ENCODE results near the gene NDUFS1. TPM values are rescaled to one million over a fixed set of nuclear protein-coding genes. Genes with fewer than 3 reads are reported as not detected.
A peak's percentile ranks its signal among the peaks of the same experiment; 100 is the strongest.
"Not testable (repeated sequence)": the region's sequence is repeated elsewhere in the genome, so short reads cannot be mapped to it uniquely, and the experiment has no call there.

The NDUFS1 gene
- total RNA-seq (2021; ENCODE audit: unreplicated experiment), result 106 TPM
- polyA plus RNA-seq (2012; ENCODE audit: insufficient read length), result 68.3 TPM
- Bru-seq, nascent RNA, result percentile 83 among the genes with signal in this experiment
- percentile 87 among the genes with signal in this experiment for BruChase-seq, experiment 1, labeled RNA remaining after a 2-hour chase
- BruChase-seq, experiment 2, labeled RNA remaining after a 6-hour chase, result percentile 94 among the genes with signal in this experiment
- long read RNA-seq, full-length matches to known transcripts, result 173 of 200 reads
- long read RNA-seq, partial matches to known transcripts, result 7 of 200 reads
- long read RNA-seq, other reads (novel, unspliced or antisense), result 20 of 200 reads

DNA sequence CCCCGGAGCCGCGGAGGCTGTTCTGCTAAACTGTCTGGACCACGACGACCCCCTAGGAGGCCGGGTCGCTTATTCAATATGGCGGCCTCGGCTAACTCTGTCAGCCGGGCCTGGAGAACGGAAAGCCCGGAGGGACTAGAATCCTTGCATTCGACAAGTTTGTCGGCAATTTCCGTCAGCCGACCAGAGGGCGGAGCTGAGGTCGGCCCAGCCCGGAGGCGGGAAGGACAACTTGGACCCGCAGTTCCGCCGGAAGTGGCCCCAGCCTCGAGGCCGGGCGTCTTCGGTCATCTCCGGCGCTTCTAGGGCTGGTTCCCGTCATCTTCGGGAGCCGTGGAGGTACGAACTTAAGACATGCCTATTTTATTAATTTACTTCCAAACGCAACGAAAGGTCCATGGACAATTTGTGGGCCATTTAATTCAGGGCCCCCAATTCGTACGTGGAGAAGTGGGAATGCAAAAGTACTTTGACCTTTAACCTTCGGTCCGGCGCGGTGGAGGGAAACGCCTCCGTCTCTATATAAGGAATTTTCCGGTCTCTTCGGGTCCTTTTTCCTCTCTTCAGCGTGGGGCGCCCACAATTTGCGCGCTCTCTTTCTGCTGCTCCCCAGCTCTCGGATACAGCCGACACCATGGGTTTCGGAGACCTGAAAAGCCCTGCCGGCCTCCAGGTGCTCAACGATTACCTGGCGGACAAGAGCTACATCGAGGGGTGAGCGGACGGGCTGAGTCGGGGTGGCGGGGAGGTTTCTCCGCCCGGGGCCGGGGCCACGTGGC is at the start of gene NDUFS1, which contains the start of gene EEF1B2:
TSS of gene NDUFS1 (minus strand) at position 99 of the 779 bp plus-strand sequence. CDS start 5,766 bp downstream, outside the sequence.
TSS of gene EEF1B2 (plus strand) at position 550 of the 779 bp plus-strand sequence. CDS start at position 635, 85 bp downstream.
- no peaks in the 10 kb centered on the region for H3K9me3 ChIP-seq (ENCODE audit: control insufficient read depth, insufficient read depth, low read depth, low read length)
- DNase-seq (ENCODE audit: low read depth, low spot score) (peak; percentile 90), ATAC-seq (peak; percentile 97)
- peak within 1 kb of the TSS; percentile 99 to 100 for H3K4me3 ChIP-seq (ENCODE audit: low read depth in 2 of 2, low read length in 2 of 2)
- H3K4me1 ChIP-seq (ENCODE audit: control insufficient read depth, insufficient read depth, low read length), result peaks cover 22% of the 10 kb centered on the region
- ChIA-PET POLR2A (interaction anchor here (0.7 kb wide), 1 partner anchor 516 kb away, joined by 4 read pairs; no protein-coding TSS in a partner anchor), CTCF (interaction anchor here (0.7 kb wide), 1 partner anchor 33 kb away, joined by 4 read pairs; no protein-coding TSS in a partner anchor)
- TF ChIP-seq POLR2AphosphoS5 (IDR thresholded peaks at IDR 0.05; ENCODE audit: low read depth, low read length) (peak; percentile 80), TCF7L2 (IDR thresholded peaks at IDR 0.05; ENCODE audit: low read depth, low read length) (no peak), SIN3A (IDR thresholded peaks at IDR 0.05; ENCODE audit: borderline replicate concordance, insufficient read depth, low read depth, low read length) (peak; percentile 78; the same call in 1 of the 2 replicates), CTCF (IDR thresholded peaks at IDR 0.05) (no peak)
- TF ChIP-seq, protein P1, sequence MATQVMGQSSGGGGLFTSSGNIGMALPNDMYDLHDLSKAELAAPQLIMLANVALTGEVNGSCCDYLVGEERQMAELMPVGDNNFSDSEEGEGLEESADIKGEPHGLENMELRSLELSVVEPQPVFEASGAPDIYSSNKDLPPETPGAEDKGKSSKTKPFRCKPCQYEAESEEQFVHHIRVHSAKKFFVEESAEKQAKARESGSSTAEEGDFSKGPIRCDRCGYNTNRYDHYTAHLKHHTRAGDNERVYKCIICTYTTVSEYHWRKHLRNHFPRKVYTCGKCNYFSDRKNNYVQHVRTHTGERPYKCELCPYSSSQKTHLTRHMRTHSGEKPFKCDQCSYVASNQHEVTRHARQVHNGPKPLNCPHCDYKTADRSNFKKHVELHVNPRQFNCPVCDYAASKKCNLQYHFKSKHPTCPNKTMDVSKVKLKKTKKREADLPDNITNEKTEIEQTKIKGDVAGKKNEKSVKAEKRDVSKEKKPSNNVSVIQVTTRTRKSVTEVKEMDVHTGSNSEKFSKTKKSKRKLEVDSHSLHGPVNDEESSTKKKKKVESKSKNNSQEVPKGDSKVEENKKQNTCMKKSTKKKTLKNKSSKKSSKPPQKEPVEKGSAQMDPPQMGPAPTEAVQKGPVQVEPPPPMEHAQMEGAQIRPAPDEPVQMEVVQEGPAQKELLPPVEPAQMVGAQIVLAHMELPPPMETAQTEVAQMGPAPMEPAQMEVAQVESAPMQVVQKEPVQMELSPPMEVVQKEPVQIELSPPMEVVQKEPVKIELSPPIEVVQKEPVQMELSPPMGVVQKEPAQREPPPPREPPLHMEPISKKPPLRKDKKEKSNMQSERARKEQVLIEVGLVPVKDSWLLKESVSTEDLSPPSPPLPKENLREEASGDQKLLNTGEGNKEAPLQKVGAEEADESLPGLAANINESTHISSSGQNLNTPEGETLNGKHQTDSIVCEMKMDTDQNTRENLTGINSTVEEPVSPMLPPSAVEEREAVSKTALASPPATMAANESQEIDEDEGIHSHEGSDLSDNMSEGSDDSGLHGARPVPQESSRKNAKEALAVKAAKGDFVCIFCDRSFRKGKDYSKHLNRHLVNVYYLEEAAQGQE (IDR thresholded peaks at IDR 0.05; ENCODE audit: insufficient read depth in 1 of 2, low read depth in 2 of 2, low read length in 1 of 2), result no peak
- no peaks in the 10 kb centered on the region for H3K27me3 ChIP-seq (ENCODE audit: control insufficient read depth, insufficient read depth, low read length)
- in situ Hi-C loops (cut with HindIII; ENCODE audit: low pct_unique_long_range_greater_than_20kb, low sequenced_read_pairs) (no loop called here), intact Hi-C loops (cut with micrococcal nuclease; ENCODE audit: unreplicated experiment) (loop anchor here (5.0 kb wide), 1 partner anchor 103 kb away; no protein-coding TSS in a partner anchor)
- peak within 1 kb of the TSS; percentile 99 for H3K27ac ChIP-seq (ENCODE audit: low read length)
- BruUV-seq (replicated peaks), result no TSS peak
- peaks cover 35% of the 10 kb centered on the region for H3K36me3 ChIP-seq (ENCODE audit: control insufficient read depth, insufficient read depth, low read length)

- Histone ChIP-seq H3K9me3 (ENCODE audit: control insufficient read depth, insufficient read depth, low read depth, low read length) (no peaks in the 10 kb centered on the region), H3K27ac (ENCODE audit: low read length) (no peak overlapping the region), H3K4me3 (ENCODE audit: low read depth in 2 of 2, low read length in 2 of 2) (no peak overlapping the region), H3K4me1 (ENCODE audit: control insufficient read depth, insufficient read depth, low read length) (peaks cover 8% of the 10 kb centered on the region), H3K36me3 (ENCODE audit: control insufficient read depth, insufficient read depth, low read length) (no peaks in the 10 kb centered on the region), H3K27me3 (ENCODE audit: control insufficient read depth, insufficient read depth, low read length) (no peaks in the 10 kb centered on the region)
- in situ Hi-C loops (cut with HindIII; ENCODE audit: low pct_unique_long_range_greater_than_20kb, low sequenced_read_pairs), result no loop called here
- ChIA-PET POLR2A (no interaction called here), CTCF (no interaction called here)
- no TSS peak for BruUV-seq (replicated peaks)
- intact Hi-C loops (cut with micrococcal nuclease; ENCODE audit: unreplicated experiment), result no loop called here
- TF ChIP-seq POLR2AphosphoS5 (IDR thresholded peaks at IDR 0.05; ENCODE audit: low read depth, low read length), result no peak
- no peak for TF ChIP-seq TCF7L2 (IDR thresholded peaks at IDR 0.05; ENCODE audit: low read depth, low read length)
- no peak for TF ChIP-seq CTCF (IDR thresholded peaks at IDR 0.05)
- TF ChIP-seq SIN3A (IDR thresholded peaks at IDR 0.05; ENCODE audit: borderline replicate concordance, insufficient read depth, low read depth, low read length), result no peak
- TF ChIP-seq, protein P1 (IDR thresholded peaks at IDR 0.05; ENCODE audit: insufficient read depth in 1 of 2, low read depth in 2 of 2, low read length in 1 of 2), result no peak
- ATAC-seq (no peak), DNase-seq (ENCODE audit: low read depth, low spot score) (no peak)
Measured at GRCh38 chr2:206208900-206209299, 49.7 kb upstream of the NDUFS1 start.

- ATAC-seq; H3K4me3 ChIP-seq (ENCODE audit: low read depth in 2 of 2, low read length in 2 of 2); BruUV-seq (replicated peaks); H3K9me3 ChIP-seq (ENCODE audit: control insufficient read depth, insufficient read depth, low read depth, low read length); POLR2A ChIA-PET; in situ Hi-C loops (cut with HindIII; ENCODE audit: low pct_unique_long_range_greater_than_20kb, low sequenced_read_pairs); H3K27ac ChIP-seq (ENCODE audit: low read length); CTCF ChIA-PET; H3K4me1 ChIP-seq (ENCODE audit: control insufficient read depth, insufficient read depth, low read length); H3K36me3 ChIP-seq (ENCODE audit: control insufficient read depth, insufficient read depth, low read length); intact Hi-C loops (cut with micrococcal nuclease; ENCODE audit: unreplicated experiment); H3K27me3 ChIP-seq (ENCODE audit: control insufficient read depth, insufficient read depth, low read length); DNase-seq (ENCODE audit: low read depth, low spot score): not testable (repeated sequence)
Measured at GRCh38 chr2:206207316-206207715, 48.1 kb upstream of the NDUFS1 start.

Data from Panc1 (cell line).